Activated T-cell treated with anti-CD3 and anti-CD28 coated beads, Interleukin-2, amount 50 U/mL, for 1 hour (primary cell): Measurements from ENCODE around the gene ASB18.

ENCODE experiments used
- DNase-seq: peaks from one replicate; pipeline ENCODE4 v3.0.0-alpha.2; 2020

Gene ASB18

GRCh38 chr2:236205867-236206645, 58.1 kb downstream of the ASB18 start:
- no peak for DNase-seq

GRCh38 chr2:236204953-236205352, 59.3 kb downstream of the ASB18 start:
- DNase-seq: no peak

DNA sequence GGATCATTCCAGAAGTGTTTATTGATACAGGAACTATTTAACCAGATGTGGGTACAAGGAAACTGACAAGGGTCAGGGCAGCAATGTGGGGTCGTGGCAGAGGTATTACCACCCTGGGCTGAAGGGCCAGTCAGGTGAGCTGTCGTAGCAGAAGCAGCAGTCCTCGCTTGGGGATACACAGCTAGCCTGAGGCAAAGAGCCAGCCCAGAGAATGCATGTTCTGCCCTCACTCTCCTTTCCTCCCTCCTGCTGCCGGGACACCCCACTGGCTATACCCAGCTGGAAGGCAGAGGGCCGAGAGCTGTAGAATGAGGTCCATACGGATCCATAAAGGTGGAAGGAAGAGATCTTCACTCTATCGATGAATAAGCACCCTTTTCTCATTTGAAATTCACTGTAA, 63.8 kb downstream of the ASB18 start:
- DNase-seq: no peak

GRCh38 chr2:236196366-236196765, 67.8 kb downstream of the ASB18 start:
- no peak for DNase-seq

- no peak for DNase-seq
Measured at GRCh38 chr2:236195726-236196125, 68.5 kb downstream of the ASB18 start.

DNA sequence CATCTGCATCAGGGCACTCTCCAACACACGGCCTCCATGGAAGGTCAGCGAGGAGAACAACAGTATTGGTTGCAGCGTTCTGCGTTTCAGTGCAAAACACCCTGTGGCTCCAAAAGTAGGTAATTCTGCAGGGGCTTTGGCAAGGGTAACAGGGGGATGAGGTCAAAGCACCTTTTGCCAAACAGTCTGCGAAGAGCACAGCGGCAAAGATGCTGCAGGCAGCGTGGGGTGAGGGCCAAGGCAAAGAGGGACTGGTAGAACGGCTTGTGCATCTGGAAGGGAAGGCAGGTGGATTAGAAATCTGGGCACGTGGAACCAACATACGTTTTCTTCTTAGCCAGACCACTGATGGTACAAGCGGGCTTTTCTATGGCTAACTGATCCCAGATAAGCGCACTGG, 69.4 kb downstream of the ASB18 start:
- DNase-seq: no peak

DNA sequence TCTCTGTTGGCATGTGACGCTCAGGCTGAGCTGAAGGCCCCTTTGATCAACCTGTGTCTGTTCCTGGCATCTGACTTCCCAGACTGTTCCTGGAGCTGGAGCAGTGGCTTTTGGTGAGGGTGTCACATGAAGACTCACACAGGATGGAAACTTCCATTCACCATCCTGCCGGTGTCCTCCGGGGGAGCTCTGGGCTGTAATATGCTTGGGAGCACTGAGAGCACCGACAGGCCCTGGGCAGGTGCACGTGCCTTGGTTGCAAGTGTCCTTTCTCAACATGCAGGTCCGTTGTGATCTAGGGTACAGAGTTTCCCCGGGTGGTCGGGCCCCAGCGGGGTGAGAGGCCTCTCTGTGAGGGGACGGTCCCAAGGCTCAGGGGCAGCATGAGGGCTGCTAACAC, 71.2 kb downstream of the ASB18 start:
- no peak for DNase-seq

- no peak for DNase-seq
Measured at GRCh38 chr2:236190674-236191073, 73.5 kb downstream of the ASB18 start.

GRCh38 chr2:236184701-236185100, 79.5 kb downstream of the ASB18 start:
- DNase-seq: no peak

GRCh38 chr2:236180831-236181453, 83.3 kb downstream of the ASB18 start:
- DNase-seq: no peak

GRCh38 chr2:236180076-236180816, 84.0 kb downstream of the ASB18 start:
- DNase-seq: no peak

DNA sequence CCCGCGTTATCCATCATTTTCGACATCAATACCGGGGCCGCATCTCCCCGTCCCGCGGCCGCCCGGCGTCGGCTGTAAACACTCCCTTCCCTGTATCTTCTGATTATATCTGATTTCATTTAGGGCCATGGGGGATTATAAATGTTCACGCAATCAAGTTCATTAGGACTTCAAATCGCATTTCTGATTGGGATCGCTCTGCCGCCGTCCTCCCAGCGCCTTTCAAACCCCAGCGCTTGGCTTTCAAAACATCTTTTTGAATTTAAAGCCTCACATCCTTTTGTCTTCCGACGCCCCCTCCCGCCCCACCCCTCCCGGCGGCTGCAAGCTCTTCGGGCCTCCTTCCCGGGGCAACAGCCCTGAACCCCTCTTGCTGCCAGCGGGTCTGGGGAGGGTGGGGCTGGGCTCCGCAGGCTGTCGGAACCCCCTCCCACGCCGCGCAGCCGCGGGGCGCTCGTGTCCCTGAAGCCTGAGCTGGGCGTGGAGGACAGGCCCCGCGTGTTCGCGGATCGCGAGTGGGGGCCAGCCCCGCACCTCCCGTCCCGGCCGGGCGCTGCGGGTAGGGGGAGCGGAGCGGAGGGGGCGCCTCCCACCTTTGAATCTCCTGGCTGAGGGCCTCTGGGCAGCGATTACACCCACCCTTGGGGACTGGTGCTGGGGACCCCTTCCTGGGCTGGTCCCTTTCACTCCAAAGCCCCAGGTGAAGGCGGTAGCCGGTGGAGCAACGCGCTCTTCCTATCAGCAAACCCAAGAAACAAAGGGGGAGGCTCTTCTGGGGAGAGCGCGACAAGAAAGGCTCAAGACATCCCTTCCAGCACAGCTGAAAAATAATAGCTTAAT, 84.8 kb downstream of the ASB18 start:
- DNase-seq: no peak

DNA sequence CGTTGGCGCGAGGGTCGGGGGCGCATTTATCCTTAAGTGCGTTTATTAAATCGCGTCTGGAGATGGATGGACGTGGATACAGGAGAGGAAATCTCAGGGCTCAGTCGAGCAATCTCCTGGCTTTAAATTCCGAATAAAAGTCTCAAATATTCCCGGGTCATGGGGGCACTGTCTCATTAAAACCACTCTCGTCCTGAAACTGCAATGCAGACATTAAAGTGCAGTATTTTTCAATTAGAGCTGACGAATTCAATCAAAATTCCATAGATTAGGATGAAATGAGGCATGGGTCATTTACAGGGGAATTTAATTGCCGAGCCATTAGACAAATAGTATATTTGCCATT, 85.3 kb downstream of the ASB18 start:
- no peak for DNase-seq

DNA sequence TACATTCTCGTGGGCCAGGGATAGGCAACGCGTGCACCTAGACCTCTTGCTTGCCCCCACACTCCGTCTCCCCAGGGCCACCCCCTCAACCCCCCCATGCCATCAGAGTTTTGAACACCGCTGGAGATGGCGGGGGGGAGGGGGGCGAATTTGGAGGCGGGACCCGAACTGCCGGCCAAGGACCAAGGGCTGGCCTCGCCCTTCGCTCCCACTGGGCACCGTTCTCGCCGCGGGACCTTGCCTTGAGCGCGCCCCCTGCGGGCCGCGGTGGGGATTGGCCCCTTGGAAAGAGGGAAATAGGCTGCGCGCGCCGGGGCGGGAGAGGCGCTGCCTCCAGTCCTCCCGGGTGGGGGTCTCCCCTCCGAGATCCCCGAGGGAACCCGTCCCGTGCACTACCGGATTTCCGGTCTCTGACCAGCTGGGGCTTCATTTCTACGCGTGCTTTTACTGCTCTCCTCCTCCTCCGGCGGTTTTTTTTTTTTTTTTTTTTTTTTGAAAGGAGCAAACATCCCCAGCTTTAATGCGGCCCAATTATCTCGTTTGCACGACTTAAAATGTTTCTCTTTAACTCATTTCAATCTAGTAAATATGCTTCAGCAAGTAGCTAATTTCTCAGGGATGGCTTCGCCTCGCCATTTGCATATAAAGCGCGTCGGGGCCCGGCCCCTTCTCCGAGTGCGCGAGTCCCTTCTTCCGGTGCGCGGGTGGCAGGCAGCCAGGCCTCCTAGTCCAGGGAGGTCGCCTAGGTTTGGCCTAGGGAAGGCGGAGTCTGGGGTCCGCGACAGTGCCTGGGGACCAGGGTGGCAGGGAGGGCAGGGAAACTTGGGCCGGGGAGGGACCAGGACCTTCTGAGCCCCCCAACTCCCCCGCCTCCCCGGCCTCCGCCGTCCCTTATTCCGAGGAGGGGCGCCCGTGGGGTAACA, 86.0 kb downstream of the ASB18 start:
- DNase-seq: peak; percentile 33

DNA sequence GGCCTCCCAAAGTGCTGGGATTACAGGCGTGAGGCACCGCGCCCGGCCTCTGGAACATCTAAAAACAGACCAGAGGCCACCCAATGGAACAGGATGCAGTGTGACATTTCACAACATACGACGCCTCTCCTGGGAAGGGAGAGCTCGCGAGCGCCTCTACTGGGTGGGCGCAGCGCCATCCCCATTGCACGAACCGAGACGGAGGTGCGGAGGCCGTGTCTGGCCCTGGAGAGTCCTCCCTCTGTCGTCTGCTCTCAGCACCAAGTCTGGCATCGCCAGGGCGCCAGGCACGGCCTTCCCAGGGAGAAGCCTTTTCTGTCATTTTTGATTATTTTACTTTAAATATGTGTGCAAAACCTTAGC, 86.6 kb downstream of the ASB18 start:
- DNase-seq: no peak

GRCh38 chr2:236176951-236177350, 87.3 kb downstream of the ASB18 start:
- no peak for DNase-seq

DNA sequence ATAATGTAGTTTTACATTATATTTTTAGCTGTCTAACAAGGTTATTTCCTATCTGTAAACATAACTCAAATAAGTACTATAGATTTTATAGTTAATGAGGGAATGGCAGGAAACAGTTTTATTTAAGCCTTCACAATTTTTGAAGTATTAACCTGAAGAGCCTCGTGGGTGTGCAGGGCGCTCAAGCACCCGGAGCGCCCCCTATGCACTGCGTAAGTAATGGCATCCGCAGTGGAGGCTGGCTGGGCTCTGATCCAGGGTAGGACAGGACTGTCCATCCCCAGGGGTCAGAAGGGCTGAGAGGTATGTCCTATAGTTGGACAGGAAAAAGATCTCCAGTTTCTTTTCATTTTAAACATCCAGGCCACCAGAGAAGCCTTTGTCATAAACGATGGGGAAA, 87.8 kb downstream of the ASB18 start:
- no peak for DNase-seq

- DNase-seq: no peak
Measured at GRCh38 chr2:236175548-236176150, 88.6 kb downstream of the ASB18 start.

GRCh38 chr2:236173729-236174607, 90.2 kb downstream of the ASB18 start:
- no peak for DNase-seq

DNA sequence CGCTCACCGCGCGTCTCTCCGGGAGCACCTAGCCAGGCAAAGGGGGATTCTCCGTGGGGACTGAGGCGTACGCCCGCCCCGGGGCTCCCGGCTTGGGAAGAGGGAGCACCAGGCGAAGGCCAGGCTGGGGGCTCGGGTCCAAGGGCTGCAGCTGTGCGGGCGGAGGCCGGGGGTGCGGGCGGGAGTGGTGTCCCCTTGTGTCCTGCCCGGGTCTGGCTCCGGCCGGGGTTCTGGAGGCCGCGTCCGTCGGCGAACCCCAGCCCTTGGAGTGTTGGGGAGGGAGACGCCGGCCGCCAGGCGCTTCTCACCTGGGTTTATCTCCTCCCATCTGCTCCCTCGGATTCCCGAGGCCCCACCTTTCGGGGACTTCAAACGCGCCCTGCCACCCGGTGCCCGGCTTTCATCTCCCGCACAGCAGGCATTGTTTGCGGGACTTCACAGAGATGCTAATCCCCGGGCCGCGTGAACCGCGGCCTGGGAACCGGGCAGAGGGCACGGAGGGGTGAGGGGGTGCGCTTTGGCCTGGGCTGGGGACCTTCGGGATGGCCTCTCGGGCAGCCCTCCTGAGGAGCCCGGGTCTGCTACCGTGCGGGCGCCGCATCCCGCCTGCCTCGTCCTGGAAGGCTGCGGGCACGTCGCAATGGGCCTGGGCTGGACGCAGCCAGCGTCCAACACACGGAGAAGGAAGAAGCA, 91.0 kb downstream of the ASB18 start:
- DNase-seq: no peak
